ENCODE measurements around the gene NEDD4L.

Gene NEDD4L

DNA sequence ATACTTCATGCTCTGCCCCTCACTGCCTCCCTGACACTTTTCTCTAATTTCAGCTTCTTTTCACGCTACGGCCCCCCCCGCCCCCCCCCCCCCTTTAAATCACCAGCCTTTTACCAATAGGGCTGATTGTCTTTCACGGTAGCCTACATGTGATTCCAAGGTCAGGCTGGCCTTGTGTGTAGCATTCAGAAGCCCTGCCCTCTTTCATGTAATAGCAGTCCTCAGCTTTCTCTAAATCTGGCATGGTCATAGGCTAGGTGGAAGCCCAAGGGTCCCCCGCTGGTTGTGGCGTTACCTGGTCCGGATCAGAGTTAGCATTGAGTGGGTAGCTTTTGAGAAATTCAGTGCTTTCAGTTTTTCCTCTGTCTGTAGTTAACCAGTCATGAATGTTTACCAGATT, 303.1 kb downstream of the NEDD4L start:
- Histone ChIP-seq H3K9me3 (ENCODE audit: control insufficient read depth, insufficient read depth, low read depth, low read length) (no peaks in the 10 kb centered on the region), H3K27ac (ENCODE audit: extremely low read depth, low read depth, low read length) (no peak overlapping the region), H3K36me3 (ENCODE audit: control insufficient read depth in 2 of 2, insufficient read depth in 1 of 2, low read length in 2 of 2) (peaks cover 0 to 34% of the 10 kb centered on the region in 2 experiments), H3K4me1 (ENCODE audit: control insufficient read depth, insufficient read depth, low read length) (no peaks in the 10 kb centered on the region), H3K4me3 (ENCODE audit: low read depth, low read length) (no peak overlapping the region)
- CTCF ChIA-PET, result interaction anchor here (1.5 kb wide), 1 partner anchor 26 kb away, joined by 4 read pairs; no protein-coding TSS in a partner anchor
- no peak for TF ChIP-seq ZFP37 (tag by site-specific recombination; IDR thresholded peaks at IDR 0.05)
- TF ChIP-seq OSR2 (tag by site-specific recombination; IDR thresholded peaks at IDR 0.05), result no peak
- TF ChIP-seq SETDB1 (IDR thresholded peaks at IDR 0.05; ENCODE audit: insufficient read length, low read length), result no peak
- no peak for TF ChIP-seq ZNF571 (tag by site-specific recombination; IDR thresholded peaks at IDR 0.05)
- no peak for TF ChIP-seq ZNF394 (tag by site-specific recombination; IDR thresholded peaks at IDR 0.05; ENCODE audit: borderline replicate concordance)
- TF ChIP-seq KLF8 (tag by site-specific recombination; IDR thresholded peaks at IDR 0.05), result no peak
- TF ChIP-seq, protein P1, sequence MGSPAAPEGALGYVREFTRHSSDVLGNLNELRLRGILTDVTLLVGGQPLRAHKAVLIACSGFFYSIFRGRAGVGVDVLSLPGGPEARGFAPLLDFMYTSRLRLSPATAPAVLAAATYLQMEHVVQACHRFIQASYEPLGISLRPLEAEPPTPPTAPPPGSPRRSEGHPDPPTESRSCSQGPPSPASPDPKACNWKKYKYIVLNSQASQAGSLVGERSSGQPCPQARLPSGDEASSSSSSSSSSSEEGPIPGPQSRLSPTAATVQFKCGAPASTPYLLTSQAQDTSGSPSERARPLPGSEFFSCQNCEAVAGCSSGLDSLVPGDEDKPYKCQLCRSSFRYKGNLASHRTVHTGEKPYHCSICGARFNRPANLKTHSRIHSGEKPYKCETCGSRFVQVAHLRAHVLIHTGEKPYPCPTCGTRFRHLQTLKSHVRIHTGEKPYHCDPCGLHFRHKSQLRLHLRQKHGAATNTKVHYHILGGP (tag by site-specific recombination; IDR thresholded peaks at IDR 0.05), result no peak
- TF ChIP-seq, protein P2, sequence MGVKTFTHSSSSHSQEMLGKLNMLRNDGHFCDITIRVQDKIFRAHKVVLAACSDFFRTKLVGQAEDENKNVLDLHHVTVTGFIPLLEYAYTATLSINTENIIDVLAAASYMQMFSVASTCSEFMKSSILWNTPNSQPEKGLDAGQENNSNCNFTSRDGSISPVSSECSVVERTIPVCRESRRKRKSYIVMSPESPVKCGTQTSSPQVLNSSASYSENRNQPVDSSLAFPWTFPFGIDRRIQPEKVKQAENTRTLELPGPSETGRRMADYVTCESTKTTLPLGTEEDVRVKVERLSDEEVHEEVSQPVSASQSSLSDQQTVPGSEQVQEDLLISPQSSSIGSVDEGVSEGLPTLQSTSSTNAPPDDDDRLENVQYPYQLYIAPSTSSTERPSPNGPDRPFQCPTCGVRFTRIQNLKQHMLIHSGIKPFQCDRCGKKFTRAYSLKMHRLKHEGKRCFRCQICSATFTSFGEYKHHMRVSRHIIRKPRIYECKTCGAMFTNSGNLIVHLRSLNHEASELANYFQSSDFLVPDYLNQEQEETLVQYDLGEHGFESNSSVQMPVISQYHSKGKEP (tag by site-specific recombination; IDR thresholded peaks at IDR 0.05), result no peak
- no peak for TF ChIP-seq KLF1 (tag by site-specific recombination; IDR thresholded peaks at IDR 0.05)
- TF ChIP-seq ZBTB48 (tag by site-specific recombination; IDR thresholded peaks at IDR 0.05), result no peak
- no peak for TF ChIP-seq ZNF560 (tag by site-specific recombination; IDR thresholded peaks at IDR 0.05; ENCODE audit: borderline replicate concordance)
- TF ChIP-seq ZNF626 (tag by site-specific recombination; IDR thresholded peaks at IDR 0.05), result no peak
- POLR2A ChIA-PET, result no interaction called here

DNA sequence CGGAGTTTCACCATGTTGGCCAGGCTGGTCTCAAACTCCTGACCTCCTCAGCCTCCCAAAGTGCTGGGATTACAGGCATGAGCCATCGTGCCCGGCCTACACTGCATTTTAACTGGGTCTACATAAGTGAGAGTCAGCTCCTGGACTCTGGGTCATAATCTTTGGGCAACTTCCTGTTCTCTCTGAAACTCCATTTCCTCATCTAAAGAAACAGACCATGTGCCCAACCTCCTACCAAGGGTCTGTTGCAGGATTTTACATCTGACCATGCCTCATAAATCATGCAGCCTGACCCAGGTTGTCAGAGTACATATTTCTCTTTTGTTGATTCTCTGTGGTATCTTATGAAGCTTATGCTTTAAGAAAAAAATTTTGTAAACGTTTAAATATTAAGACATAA, 304.5 kb downstream of the NEDD4L start:
- Histone ChIP-seq H3K4me3 (ENCODE audit: low read depth, low read length) (no peak overlapping the region), H3K27ac (ENCODE audit: extremely low read depth, low read depth, low read length) (no peak overlapping the region), H3K9me3 (ENCODE audit: control insufficient read depth, insufficient read depth, low read depth, low read length) (no peaks in the 10 kb centered on the region), H3K4me1 (ENCODE audit: control insufficient read depth, insufficient read depth, low read length) (no peaks in the 10 kb centered on the region), H3K36me3 (ENCODE audit: control insufficient read depth in 2 of 2, insufficient read depth in 1 of 2, low read length in 2 of 2) (peaks cover 3 to 34% of the 10 kb centered on the region in 2 experiments)
- CTCF ChIA-PET, result no interaction called here
- POLR2A ChIA-PET, result no interaction called here
- TF ChIP-seq ZNF248 (tag by site-specific recombination; IDR thresholded peaks at IDR 0.05), result no peak
- TF ChIP-seq, protein P3, sequence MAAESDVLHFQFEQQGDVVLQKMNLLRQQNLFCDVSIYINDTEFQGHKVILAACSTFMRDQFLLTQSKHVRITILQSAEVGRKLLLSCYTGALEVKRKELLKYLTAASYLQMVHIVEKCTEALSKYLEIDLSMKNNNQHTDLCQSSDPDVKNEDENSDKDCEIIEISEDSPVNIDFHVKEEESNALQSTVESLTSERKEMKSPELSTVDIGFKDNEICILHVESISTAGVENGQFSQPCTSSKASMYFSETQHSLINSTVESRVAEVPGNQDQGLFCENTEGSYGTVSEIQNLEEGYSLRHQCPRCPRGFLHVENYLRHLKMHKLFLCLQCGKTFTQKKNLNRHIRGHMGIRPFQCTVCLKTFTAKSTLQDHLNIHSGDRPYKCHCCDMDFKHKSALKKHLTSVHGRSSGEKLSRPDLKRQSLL (tag by site-specific recombination; IDR thresholded peaks at IDR 0.05), result no peak
- TF ChIP-seq ZEB2 (tag by site-specific recombination; IDR thresholded peaks at IDR 0.05), result no peak
- TF ChIP-seq, protein P4, sequence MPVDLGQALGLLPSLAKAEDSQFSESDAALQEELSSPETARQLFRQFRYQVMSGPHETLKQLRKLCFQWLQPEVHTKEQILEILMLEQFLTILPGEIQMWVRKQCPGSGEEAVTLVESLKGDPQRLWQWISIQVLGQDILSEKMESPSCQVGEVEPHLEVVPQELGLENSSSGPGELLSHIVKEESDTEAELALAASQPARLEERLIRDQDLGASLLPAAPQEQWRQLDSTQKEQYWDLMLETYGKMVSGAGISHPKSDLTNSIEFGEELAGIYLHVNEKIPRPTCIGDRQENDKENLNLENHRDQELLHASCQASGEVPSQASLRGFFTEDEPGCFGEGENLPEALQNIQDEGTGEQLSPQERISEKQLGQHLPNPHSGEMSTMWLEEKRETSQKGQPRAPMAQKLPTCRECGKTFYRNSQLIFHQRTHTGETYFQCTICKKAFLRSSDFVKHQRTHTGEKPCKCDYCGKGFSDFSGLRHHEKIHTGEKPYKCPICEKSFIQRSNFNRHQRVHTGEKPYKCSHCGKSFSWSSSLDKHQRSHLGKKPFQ (tag by site-specific recombination; IDR thresholded peaks at IDR 0.05), result no peak
- TF ChIP-seq, protein P5, sequence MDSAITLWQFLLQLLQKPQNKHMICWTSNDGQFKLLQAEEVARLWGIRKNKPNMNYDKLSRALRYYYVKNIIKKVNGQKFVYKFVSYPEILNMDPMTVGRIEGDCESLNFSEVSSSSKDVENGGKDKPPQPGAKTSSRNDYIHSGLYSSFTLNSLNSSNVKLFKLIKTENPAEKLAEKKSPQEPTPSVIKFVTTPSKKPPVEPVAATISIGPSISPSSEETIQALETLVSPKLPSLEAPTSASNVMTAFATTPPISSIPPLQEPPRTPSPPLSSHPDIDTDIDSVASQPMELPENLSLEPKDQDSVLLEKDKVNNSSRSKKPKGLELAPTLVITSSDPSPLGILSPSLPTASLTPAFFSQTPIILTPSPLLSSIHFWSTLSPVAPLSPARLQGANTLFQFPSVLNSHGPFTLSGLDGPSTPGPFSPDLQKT (IDR thresholded peaks at IDR 0.05; ENCODE audit: borderline replicate concordance, low read depth, low read length), result no peak
- no peak for TF ChIP-seq ZNF610 (tag by site-specific recombination; IDR thresholded peaks at IDR 0.05; ENCODE audit: borderline replicate concordance)
- TF ChIP-seq GFI1B (tag by site-specific recombination; IDR thresholded peaks at IDR 0.05), result no peak
- no peak for TF ChIP-seq IKZF3 (tag by site-specific recombination; IDR thresholded peaks at IDR 0.05)
- TF ChIP-seq, protein P6, sequence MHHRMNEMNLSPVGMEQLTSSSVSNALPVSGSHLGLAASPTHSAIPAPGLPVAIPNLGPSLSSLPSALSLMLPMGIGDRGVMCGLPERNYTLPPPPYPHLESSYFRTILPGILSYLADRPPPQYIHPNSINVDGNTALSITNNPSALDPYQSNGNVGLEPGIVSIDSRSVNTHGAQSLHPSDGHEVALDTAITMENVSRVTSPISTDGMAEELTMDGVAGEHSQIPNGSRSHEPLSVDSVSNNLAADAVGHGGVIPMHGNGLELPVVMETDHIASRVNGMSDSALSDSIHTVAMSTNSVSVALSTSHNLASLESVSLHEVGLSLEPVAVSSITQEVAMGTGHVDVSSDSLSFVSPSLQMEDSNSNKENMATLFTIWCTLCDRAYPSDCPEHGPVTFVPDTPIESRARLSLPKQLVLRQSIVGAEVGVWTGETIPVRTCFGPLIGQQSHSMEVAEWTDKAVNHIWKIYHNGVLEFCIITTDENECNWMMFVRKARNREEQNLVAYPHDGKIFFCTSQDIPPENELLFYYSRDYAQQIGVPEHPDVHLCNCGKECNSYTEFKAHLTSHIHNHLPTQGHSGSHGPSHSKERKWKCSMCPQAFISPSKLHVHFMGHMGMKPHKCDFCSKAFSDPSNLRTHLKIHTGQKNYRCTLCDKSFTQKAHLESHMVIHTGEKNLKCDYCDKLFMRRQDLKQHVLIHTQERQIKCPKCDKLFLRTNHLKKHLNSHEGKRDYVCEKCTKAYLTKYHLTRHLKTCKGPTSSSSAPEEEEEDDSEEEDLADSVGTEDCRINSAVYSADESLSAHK (tag by site-specific recombination; IDR thresholded peaks at IDR 0.05), result no peak
- TF ChIP-seq ZIC2 (tag by site-specific recombination; IDR thresholded peaks at IDR 0.05), result no peak
- TF ChIP-seq RBAK (tag by site-specific recombination; IDR thresholded peaks at IDR 0.05), result no peak
- TF ChIP-seq, protein P7, sequence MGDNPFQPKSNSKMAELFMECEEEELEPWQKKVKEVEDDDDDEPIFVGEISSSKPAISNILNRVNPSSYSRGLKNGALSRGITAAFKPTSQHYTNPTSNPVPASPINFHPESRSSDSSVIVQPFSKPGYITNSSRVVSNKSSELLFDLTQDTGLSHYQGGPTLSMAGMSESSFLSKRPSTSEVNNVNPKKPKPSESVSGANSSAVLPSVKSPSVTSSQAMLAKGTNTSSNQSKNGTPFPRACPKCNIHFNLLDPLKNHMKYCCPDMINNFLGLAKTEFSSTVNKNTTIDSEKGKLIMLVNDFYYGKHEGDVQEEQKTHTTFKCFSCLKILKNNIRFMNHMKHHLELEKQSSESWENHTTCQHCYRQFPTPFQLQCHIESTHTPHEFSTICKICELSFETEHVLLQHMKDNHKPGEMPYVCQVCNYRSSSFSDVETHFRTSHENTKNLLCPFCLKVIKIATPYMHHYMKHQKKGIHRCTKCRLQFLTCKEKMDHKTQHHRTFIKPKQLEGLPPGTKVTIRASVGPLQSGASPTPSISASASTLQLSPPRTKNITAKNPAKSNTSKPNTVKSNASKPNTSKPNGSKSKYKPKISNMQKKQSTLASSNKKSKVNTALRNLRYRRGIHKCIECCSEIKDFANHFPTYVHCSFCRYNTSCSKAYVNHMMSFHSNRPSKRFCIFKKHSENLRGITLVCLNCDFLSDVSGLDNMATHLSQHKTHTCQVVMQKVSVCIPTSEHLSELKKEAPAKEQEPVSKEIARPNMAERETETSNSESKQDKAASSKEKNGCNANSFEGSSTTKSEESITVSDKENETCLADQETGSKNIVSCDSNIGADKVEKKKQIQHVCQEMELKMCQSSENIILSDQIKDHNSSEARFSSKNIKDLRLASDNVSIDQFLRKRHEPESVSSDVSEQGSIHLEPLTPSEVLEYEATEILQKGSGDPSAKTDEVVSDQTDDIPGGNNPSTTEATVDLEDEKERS (tag by site-specific recombination; IDR thresholded peaks at IDR 0.05), result no peak
